SK-N-SH (cell line): ENCODE data around the gene ERC2. TPM values are rescaled to one million over a fixed set of nuclear protein-coding genes. Genes with fewer than 3 reads are reported as not detected.
A peak's percentile ranks its signal among the peaks of the same experiment; 100 is the strongest.

Experiments used
- CTCF ChIA-PET: fragments of 300-600, 350-600 bp; formaldehyde crosslinking; extraction: SDS; loops from one replicate; lab custom pipeline; 2021; lab: Yijun Ruan, JAX
- POLR2A ChIA-PET: fragments of 350-600 bp; sonication (Branson Sonifier 250); formaldehyde crosslinking; extraction: SDS; loops from one replicate; lab custom pipeline; 2020; ENCODE audit warnings: antibody characterized with exemption, inconsistent platforms; lab: Yijun Ruan, JAX
- DNase-seq: peaks from one replicate; pipeline ENCODE4 v3.0.0; 2012
- H2AFZ ChIP-seq: fragments of 200-600 bp; sonication (generic); 2 replicates; pipeline ENCODE4 v1.8.1; 2016; ENCODE audit warnings: antibody characterized with exemption, mild to moderate bottlenecking, low read depth
- H3F3A ChIP-seq: fragments of 200-600 bp; sonication (generic); replicated peaks from 2 replicates; pipeline ENCODE3; 2016; ENCODE audit warnings: antibody characterized with exemption, mild to moderate bottlenecking; ENCODE audit not compliant: insufficient read depth
- H3K27ac ChIP-seq, 2 experiments: fragments of 200-500 bp in 1 of 2; fragments of 200-600 bp in 1 of 2; sonication (Bioruptor generic) in 1 of 2; sonication (generic), shearing (Covaris generic) in 1 of 2; 2 replicates each; pipeline versions ENCODE4 v1.5.1 to v1.6.1; 2014 to 2016; ENCODE audit warnings: low read depth in 2 of 2, inconsistent platforms in 1 of 2, low read length in 1 of 2, mild to moderate bottlenecking in 1 of 2, mixed read lengths in 1 of 2
- H3K27me3 ChIP-seq: fragments of 200-600 bp; sonication (generic), shearing (Covaris generic); 2 replicates; pipeline ENCODE4 v1.6.1; 2016; ENCODE audit warnings: mixed run types; ENCODE audit not compliant: insufficient read depth
- H3K36me3 ChIP-seq, 2 experiments: fragments of 200-500 bp in 1 of 2; fragments of 200-600 bp in 1 of 2; sonication (Bioruptor generic) in 1 of 2; sonication (generic) in 1 of 2; replicated peaks in 1 of 2; 2 replicates each; pipeline versions ENCODE3 to v1.5.1; 2014 to 2016; ENCODE audit warnings: low read length in 1 of 2, mild to moderate bottlenecking in 1 of 2; ENCODE audit not compliant: insufficient read depth in 2 of 2, control insufficient read depth in 1 of 2
- H3K4me1 ChIP-seq, 2 experiments: fragments of 200-500 bp in 1 of 2; fragments of 200-600 bp in 1 of 2; sonication (Bioruptor generic) in 1 of 2; sonication (generic), shearing (Covaris generic) in 1 of 2; 2 replicates each; pipeline versions ENCODE4 v1.5.1 to v1.6.1; 2014 to 2016; ENCODE audit warnings: low read depth in 1 of 2, low read length in 1 of 2, mixed run types in 1 of 2; ENCODE audit not compliant: insufficient read depth in 2 of 2, control insufficient read depth in 1 of 2
- H3K4me2 ChIP-seq: fragments of 200-600 bp; sonication (generic), shearing (Covaris generic); 2 replicates; pipeline ENCODE4 v1.6.1; 2017; ENCODE audit warnings: mixed run types
- H3K4me3 ChIP-seq, 2 experiments: fragments of 200-500 bp in 1 of 2; fragments of 200-600 bp in 1 of 2; sonication (Bioruptor generic) in 1 of 2; sonication (generic), shearing (Covaris generic) in 1 of 2; 2 replicates each; pipeline versions ENCODE4 v1.5.1 to v1.8.1; 2014 to 2016; ENCODE audit warnings: low read depth in 2 of 2, inconsistent platforms in 1 of 2, low read length in 1 of 2, mild to moderate bottlenecking in 1 of 2, mixed read lengths in 1 of 2, moderate library complexity in 1 of 2
- H3K79me2 ChIP-seq: fragments of 200-600 bp; sonication (generic); 2 replicates; pipeline ENCODE4 v1.8.1; 2017; ENCODE audit warnings: mild to moderate bottlenecking; ENCODE audit not compliant: insufficient read depth
- H3K9ac ChIP-seq: fragments of 200-600 bp; sonication (generic); 2 replicates; pipeline ENCODE4 v1.6.1; 2017; ENCODE audit warnings: mixed run types
- H3K9me2 ChIP-seq: fragments of 200-600 bp; sonication (generic); 2 replicates; pipeline ENCODE4 v1.6.1; 2017; ENCODE audit warnings: mixed run types
- H3K9me3 ChIP-seq: fragments of 200-600 bp; sonication (generic); 2 replicates; pipeline ENCODE4 v1.6.1; 2017; ENCODE audit warnings: mixed run types, mild to moderate bottlenecking, moderate library complexity
- H4K20me1 ChIP-seq: fragments of 200-600 bp; sonication (generic); 2 replicates; pipeline ENCODE4 v1.6.1; 2017; ENCODE audit warnings: mild to moderate bottlenecking, mixed run types; ENCODE audit not compliant: insufficient read depth
- EP300 ChIP-seq, 2 experiments: IDR thresholded peaks; 2 replicates each; pipeline versions ENCODE4 v1.4.0 to v1.6.1; 2012; ENCODE audit warnings: borderline replicate concordance in 1 of 2, low read depth in 1 of 2, low read length in 1 of 2
- FOSL2 ChIP-seq: IDR thresholded peaks from 2 replicates; pipeline ENCODE4 v1.4.0; 2012; ENCODE audit warnings: low read depth, mild to moderate bottlenecking, moderate library complexity, borderline replicate concordance
- FOXJ3 ChIP-seq: sonication (generic); formaldehyde crosslinking; IDR thresholded peaks from 2 replicates; pipeline ENCODE4 v1.5.1; 2020; ENCODE audit warnings: mild to moderate bottlenecking, missing genetic modification reagents
- MXI1 ChIP-seq: IDR thresholded peaks from 2 replicates; pipeline ENCODE4 v1.6.1; 2012; ENCODE audit warnings: mild to moderate bottlenecking, low read depth, low read length, improper control_type of control experiment
- POLR2AphosphoS5 ChIP-seq: IDR thresholded peaks from 2 replicates; pipeline ENCODE4 v1.6.1; 2012; ENCODE audit warnings: low read depth, low read length
- RAD21 ChIP-seq: IDR thresholded peaks from 2 replicates; pipeline ENCODE4 v1.6.1; 2012; ENCODE audit warnings: mild to moderate bottlenecking, low read length
- RCOR1 ChIP-seq: fragments of 150-350 bp; IDR thresholded peaks from 2 replicates; pipeline ENCODE4 v1.6.1; 2017; ENCODE audit warnings: antibody characterized with exemption, low read length
- RFX5 ChIP-seq: IDR thresholded peaks from 2 replicates; pipeline ENCODE4 v1.6.1; 2012; ENCODE audit warnings: mild to moderate bottlenecking, improper control_type of control experiment, low read length
- TAF1 ChIP-seq: IDR thresholded peaks from 2 replicates; pipeline ENCODE4 v1.6.1; 2012; ENCODE audit warnings: low read depth, mild to moderate bottlenecking, low read length, moderate library complexity, borderline replicate concordance
- TCF12 ChIP-seq: IDR thresholded peaks from 2 replicates; pipeline ENCODE4 v1.4.0; 2012
- USF1 ChIP-seq: IDR thresholded peaks from 2 replicates; pipeline ENCODE4 v1.4.0; 2012; ENCODE audit warnings: low read depth, borderline replicate concordance
- USF2 ChIP-seq: fragments of 150-350 bp; IDR thresholded peaks from 2 replicates; pipeline ENCODE4 v1.6.1; 2017; ENCODE audit warnings: antibody characterized with exemption, low read length, low read depth, borderline replicate concordance
- WGBS: methylation state at CpG from one replicate; pipeline ENCODE4 v1.1.6; 2017; ENCODE audit warnings: low lambda C conversion rate; 5-methylcytosine and 5-hydroxymethylcytosine counted together
- polyA plus RNA-seq, 3 experiments: library from polyadenylated mRNA; depleted of rRNA; stranded (reverse); fragments of >200 nt; gene quantifications; 2 replicates each; pipeline ENCODE4 v1.2.3, GENCODE V29; 2012
- TF ChIP-seq, protein P1 (sequence below): fragments of 200-600 bp; sonication (generic); IDR thresholded peaks from 2 replicates; pipeline ENCODE4 v1.6.1; 2017; ENCODE audit warnings: antibody characterized with exemption, mild to moderate bottlenecking, moderate library complexity

Gene ERC2
- polyA plus RNA-seq, 1 of the 3 experiments (the other 2 are of a cell fraction) = 1.6 TPM

DNA sequence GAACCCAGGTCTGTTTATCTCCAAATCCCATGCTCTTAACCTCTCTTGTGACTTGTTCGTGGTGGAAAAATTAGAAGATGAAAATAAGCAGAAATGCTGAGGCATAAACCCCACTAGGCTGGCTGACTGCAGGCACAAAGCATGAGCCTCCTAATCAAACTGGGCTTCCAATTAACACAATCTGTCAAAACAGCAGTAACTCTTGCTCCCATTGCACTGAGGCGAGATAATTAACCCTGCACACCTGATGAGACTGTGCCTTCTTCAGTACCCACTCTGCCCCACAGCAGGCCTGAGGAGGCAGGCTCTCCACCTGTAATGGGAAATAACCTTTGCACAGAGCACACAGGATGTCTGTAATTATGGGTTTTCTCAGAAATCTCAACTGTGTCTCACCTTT is 696.8 kb downstream of the ERC2 start:
- Histone ChIP-seq H3F3A (no peaks in the 10 kb centered on the region), H3K36me3 (no peaks in the 10 kb centered on the region), H3K27me3 (no peaks in the 10 kb centered on the region), H2AFZ (no peak overlapping the region), H3K4me3 (no peak overlapping the region), H4K20me1 (no peaks in the 10 kb centered on the region), H3K27ac (no peak overlapping the region), H3K9me3 (no peaks in the 10 kb centered on the region), H3K79me2 (no peaks in the 10 kb centered on the region), H3K9me2 (no peaks in the 10 kb centered on the region), H3K9ac (no peak overlapping the region), H3K4me2 (no peak overlapping the region), H3K4me1 (no peaks in the 10 kb centered on the region)
- TF ChIP-seq, protein P1, sequence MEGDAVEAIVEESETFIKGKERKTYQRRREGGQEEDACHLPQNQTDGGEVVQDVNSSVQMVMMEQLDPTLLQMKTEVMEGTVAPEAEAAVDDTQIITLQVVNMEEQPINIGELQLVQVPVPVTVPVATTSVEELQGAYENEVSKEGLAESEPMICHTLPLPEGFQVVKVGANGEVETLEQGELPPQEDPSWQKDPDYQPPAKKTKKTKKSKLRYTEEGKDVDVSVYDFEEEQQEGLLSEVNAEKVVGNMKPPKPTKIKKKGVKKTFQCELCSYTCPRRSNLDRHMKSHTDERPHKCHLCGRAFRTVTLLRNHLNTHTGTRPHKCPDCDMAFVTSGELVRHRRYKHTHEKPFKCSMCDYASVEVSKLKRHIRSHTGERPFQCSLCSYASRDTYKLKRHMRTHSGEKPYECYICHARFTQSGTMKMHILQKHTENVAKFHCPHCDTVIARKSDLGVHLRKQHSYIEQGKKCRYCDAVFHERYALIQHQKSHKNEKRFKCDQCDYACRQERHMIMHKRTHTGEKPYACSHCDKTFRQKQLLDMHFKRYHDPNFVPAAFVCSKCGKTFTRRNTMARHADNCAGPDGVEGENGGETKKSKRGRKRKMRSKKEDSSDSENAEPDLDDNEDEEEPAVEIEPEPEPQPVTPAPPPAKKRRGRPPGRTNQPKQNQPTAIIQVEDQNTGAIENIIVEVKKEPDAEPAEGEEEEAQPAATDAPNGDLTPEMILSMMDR = no peak
- TF ChIP-seq RAD21 = no peak
- no peak for TF ChIP-seq POLR2AphosphoS5
- TF ChIP-seq RCOR1 = no peak
- no peak for TF ChIP-seq FOSL2
- no peak for TF ChIP-seq USF1
- TF ChIP-seq EP300 (IDR thresholded peaks at IDR 0.05; ENCODE audit: borderline replicate concordance in 1 of 2, low read depth in 1 of 2, low read length in 1 of 2) = no peak
- no peak for TF ChIP-seq RFX5
- TF ChIP-seq TAF1 = no peak
- ChIA-PET POLR2A (no interaction called here), CTCF (no interaction called here)
- WGBS = 66% methylated on average over 2 of the region's 2 CpGs
- no peak for DNase-seq

DNA sequence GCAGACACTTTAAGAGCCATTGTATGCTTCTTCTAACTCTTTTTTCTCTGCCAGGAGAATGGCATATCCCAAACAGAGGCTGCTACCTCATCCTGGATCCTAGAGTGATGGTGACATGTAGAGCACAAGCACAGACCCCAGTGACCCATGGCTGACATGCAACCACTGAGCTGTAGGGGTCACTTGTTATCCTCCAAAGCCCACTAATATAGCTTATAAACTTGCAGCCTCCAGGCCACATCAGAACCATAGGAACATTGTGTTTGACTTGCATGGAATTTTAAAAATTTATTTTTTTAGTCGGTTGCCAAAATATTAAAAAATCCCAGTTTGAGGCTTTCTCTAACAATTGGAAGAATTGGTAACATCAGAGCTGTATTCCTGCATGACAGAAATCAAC is 698.2 kb downstream of the ERC2 start:
- Histone ChIP-seq H3K9me2 (no peaks in the 10 kb centered on the region), H3K4me3 (no peak overlapping the region), H3K27ac (no peak overlapping the region), H3K9me3 (no peaks in the 10 kb centered on the region), H3K4me2 (no peak overlapping the region), H3K27me3 (no peaks in the 10 kb centered on the region), H3K9ac (no peak overlapping the region), H3K79me2 (no peaks in the 10 kb centered on the region), H3K36me3 (no peaks in the 10 kb centered on the region), H3F3A (no peaks in the 10 kb centered on the region), H3K4me1 (no peaks in the 10 kb centered on the region)
- CTCF ChIA-PET = interaction anchor here (0.7 kb wide), 2 partner anchors 23 to 272 kb away, joined by 3 read pairs; no protein-coding TSS in a partner anchor
- WGBS = 83% methylated on average over 1 of the region's 1 CpG
- POLR2A ChIA-PET = no interaction called here
- DNase-seq = peak; percentile 7
- TF ChIP-seq FOXJ3 (CRISPR knock-in tag) (no peak), POLR2AphosphoS5 (no peak), USF2 (no peak), TAF1 (no peak), RCOR1 (no peak), TCF12 (no peak), MXI1 (no peak), EP300 (IDR thresholded peaks at IDR 0.05; ENCODE audit: borderline replicate concordance in 1 of 2, low read depth in 1 of 2, low read length in 1 of 2) (no peak)
- TF ChIP-seq, protein P1 = no peak
- TF ChIP-seq, all 33 proteins: peak for 0
- H4K20me1 ChIP-seq = no peaks in the 10 kb centered on the region
- no peak overlapping the region for H2AFZ ChIP-seq
